GM19240 (cell line): Measurements from ENCODE around the gene GNG7.
"Not testable (repeated sequence)": the region's sequence is repeated elsewhere in the genome, so short reads cannot be mapped to it uniquely, and the experiment has no call there.

ENCODE experiments used
- DNase-seq: peaks from one replicate; pipeline ENCODE4 v3.0.0; 2011; ENCODE audit warnings: low spot score; ENCODE audit not compliant: insufficient read length

The GNG7 gene

DNA sequence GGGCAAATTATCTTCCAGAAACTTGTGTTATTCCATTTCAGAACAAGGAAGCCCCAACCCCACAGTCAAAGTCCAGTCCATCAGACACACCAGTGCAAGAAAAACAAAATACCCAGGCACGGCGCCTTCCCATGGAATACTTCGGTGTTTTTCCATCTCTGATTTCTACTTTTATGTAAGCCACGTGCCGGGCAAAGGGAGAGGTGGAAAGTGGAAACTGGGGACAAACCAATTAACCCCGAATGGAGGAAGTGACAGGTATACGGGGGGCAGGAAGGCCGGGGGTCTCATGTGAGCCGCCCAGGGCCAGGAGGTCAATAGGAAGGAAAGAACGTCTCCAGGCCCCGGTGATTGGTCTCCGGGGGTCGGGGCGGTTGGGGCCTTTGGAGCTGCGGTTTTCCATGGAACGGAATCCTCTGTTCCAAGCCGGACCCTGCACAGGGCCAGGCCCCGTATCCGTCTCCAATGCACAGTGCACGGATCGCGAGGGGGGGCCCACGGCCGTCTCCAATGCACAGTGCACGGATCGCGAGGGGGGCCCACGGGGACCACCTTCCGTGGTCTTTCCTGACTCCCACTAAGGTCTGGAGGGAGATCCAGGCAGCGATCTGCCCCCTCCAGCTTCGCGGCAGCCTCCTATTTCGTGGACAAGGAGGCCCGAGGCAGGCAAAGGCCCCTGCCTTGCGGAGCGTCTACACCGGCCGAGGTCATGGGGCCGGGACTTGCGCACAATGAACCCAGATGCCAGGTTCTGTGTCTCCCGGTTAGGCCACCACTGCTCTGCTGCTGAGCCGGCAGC lies 146.9 kb downstream of the GNG7 start:
- no peak for DNase-seq

DNA sequence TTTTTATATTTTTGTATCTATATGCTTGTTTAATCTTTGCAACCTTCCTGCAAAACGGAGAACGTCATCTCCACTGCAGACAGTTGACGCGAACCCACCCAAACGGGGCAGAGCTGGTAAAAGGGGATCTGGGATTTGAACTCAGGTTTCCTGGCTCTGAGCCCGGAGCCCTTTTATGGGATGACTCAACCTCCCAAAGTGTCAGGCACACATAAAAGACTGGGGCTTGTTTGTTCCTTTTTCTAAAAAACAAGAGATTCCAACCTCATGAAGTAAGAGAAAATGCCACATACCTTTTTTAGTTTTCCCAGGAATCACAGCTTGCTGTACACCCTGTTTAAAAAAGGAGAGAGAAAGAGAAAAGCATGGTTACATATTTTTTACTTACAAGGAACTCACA lies 147.6 kb downstream of the GNG7 start:
- no peak for DNase-seq

DNA sequence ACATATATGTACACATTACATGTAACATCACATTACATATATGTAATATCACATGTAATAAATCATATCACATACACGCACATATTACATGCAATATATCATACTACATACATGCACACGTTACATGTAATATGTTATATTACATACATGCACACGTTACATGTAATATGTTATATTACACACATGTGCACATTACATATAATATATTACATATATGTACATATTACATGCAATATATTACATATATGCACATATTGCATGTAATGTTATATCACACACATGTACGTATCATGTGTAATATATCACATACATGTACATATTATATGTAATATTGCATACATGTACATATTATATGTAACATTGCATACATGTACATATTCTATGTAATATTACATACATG lies 149.0 kb downstream of the GNG7 start:
- DNase-seq, result no peak

DNA sequence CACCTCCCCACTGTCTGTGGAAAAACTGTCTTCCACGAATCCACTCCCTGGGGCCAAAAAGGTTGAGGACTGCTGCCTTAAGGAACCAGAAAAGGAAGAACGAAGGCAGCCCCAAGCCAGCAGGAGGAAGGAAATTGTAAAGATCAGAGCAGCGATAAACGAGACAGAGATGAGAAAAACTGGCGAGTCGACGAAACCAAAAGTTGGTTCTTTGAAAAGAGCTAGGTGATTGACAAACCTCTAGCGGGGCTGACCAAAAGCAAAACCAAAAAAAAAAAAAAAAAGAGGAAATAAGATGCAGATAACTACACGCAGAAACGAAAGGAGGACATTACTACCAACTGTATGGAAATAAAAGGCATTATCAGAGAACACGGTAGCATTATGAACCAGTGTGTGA lies 149.6 kb downstream of the GNG7 start:
- DNase-seq, result peak; percentile 87

DNA sequence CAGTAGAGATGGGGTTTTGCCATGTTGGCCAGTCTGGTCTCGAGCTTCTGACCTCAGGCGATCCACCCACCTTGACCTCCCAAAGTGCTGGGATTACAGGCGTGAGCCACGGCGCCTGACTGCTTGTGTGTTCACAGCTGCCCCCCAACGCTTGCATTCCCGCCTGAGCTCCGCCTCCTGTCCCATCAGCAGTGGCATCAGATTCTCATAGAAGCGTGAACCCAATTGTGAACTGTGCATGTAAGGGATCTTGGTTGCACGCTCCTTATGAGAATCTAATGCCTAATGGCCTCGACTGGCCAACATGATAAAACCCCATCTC lies 150.7 kb downstream of the GNG7 start:
- no peak for DNase-seq

DNA sequence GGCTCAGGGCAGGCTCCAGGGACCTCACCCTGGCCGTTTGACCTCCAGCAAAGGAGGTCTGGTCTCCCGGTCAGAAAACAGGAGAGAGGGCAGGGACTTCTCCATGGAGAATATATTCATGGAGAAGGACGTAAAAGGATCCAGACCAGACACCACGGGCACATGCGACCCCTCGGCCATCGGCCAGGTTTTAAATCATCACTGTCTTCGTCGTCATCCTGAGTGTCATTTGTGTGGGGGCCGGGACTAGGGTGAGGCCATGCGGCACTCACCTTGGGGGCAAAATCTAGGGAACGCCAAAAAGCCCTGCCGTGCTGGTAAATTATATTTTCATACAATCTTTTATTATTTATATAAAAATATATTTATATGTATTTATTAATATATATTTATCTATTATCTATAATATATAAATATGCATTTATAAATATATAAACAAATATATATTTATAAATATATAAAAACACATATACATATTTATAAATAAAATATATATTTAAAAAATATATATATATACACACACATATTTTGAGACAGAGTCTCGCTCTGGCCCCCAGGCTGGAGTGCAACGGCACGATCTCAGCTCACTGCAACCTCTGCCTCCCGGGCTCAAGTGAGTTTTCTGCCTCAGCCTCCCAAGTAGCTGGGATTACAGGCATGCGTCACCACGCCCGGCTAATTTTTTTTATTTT lies 151.2 kb downstream of the GNG7 start:
- DNase-seq, result no peak

DNA sequence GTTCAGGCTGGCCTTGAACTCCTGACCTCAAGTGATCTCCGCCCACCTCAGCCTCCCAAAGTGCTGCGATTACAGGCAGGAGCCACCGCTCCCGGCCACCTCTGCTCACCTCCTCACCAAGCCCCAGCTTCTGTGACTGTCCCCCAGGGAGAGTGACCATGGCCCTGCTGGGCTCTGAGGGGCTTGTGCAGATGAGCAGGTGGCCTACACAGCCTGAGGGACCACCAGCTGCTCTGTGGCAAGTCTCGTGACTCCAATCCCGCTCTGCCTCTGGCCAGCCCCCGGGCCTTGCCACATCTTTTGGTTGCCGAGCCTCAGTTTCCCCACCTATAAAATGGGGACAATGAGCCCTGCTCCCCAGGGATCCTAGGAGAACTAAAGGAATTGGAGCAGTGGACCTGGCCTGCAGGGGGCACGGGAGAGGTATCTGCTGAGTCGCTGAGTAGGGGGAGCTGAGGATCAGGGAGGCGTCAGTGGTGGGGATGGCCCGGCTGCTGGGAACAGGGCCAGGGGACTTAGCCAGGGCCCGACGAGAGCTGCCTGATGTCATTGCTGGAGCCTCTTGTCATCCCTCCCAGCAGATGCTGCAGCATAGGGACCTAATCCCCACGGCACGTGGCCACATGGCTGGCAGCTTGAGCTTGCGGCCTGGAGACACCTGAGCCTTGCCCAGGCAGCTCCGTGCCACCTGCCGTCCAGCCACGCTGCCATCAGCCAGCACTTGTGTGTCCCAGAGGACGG lies 151.9 kb downstream of the GNG7 start:
- no peak for DNase-seq

DNA sequence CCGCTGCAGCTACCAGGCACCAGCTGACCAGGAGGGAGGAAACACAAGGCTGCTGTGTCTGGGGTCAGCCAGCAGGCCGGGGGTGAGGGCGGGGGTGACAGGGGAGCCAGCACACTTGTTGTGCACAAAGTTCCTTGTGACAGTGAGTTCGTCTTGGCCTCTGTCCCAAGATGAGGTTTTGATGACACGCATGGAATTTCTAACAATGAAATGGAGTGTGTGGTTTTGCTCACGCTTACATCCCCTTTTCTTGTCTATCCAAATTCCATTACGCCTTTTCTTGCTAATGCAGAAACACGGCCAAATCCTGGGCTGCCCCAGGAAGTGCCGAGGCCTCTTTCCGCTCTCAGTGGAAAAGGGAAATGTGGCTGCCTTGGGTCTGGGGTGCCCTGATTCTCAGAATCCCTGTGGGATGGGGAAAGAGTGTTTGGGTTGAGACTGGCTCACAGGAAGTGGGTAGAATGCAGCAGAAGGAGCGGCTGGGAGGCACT lies 152.7 kb downstream of the GNG7 start:
- DNase-seq, result no peak

DNA sequence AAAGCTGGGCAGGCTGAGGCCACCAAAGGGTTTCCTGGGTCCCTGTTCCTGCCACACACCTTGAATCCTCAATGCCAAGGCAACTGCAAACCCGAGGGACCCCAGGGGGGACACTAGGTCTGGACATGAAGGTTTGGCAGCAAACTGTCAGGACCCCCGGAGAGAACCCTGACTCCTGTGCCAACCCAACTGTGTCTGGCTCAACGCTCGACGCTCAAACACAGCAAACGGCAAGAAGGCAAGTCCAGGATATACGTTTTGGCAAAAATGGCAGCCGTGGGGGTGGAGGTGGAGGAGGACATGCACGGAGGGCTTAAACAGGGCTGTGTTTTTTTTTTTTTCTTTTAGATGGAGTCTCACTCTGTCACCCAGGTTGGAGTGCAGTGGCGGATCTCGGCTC lies 153.5 kb downstream of the GNG7 start:
- no peak for DNase-seq

DNA sequence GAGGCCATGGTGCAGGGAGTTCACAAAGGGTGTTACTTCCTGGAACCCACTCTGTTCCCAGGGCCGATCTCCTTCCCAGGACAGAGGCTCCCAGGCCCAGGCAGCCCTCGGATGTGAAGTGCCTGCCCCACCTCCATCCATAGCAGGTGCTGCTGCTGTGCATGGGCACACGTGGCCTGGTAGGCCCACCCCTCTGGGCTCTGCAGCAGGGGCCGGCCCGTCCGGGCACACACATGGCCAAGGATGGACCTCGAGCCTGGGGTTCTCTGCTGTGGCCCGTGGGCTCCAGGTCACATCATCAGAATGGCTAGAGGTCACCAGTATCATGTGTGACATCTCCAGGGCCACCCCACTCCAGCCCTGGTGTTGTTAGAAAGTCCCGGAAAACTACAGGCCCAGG lies 154.8 kb downstream of the GNG7 start:
- no peak for DNase-seq

DNA sequence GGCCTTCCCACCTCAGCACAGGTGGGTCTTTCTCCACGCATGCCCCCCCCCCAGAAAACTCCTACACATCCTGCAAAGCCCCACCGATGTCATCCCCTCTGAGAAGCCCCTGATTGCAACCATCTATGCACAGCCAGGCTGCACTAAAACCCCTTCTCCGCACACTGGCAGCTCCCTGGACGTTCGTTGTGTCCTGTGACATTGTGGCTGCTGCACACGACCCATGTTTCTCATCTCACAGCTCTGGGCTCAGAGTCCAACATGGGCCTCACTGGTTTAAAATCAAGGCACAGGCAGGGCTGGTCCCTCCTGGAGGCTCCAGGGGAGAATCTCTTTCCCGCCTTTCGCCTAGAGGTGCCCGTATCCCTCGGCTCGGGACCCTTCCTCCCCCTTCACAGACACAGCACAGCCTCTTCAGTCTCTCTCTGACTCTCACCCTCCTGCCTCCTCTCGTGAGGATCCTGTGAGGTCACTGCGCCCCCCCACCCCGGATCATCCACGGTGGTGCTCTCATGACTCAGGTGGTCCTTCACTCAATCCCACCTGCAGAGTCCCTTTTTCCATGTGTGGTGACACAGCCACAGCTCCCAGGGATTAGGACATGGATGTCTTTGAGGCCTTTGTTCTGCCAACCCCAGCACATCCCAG lies 155.3 kb downstream of the GNG7 start:
- no peak for DNase-seq

DNA sequence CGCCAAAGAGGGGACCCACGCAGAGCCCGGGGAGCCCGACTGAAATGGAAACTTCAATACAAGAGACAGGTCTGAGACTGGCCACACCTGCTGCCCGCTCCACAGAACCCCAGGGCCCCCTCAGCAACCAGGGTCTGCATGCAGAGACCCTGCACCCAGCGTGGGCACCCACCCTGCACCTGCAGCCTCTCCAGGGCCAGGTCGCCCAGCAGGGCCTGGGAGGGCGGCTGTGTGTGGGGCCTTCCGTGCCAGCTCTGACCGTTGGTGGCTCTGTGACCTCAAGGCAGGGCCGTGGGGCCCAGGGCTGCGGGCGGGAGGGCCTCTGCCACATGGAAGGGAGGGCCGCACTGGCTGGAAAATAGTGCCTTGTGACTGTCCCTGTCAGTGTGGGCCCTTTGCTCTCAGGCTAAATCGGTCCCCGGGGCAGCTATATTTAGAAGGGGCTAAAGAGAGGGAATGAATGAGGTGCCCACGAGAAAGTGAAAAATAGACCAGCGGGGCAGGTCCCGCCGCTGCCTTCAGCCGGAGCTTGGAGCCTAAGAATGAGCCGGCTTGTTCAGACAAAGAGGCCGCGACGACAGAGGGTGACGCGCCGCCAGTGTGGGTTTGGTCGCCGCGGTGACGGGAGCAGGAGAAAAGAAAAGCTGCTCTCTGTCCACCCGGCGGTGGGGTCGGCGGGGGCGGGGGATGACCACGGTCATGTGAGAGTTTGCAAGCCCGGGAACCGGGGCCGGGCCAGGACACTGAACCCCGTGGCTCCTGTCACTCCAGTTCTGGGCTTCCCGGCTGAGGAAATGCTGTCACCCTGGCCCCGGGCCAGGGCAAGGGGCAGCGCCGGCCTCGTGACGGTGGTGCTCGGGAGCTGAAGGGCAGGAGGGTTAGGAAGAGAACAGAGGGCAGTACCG lies 156.1 kb downstream of the GNG7 start:
- no peak for DNase-seq

DNA sequence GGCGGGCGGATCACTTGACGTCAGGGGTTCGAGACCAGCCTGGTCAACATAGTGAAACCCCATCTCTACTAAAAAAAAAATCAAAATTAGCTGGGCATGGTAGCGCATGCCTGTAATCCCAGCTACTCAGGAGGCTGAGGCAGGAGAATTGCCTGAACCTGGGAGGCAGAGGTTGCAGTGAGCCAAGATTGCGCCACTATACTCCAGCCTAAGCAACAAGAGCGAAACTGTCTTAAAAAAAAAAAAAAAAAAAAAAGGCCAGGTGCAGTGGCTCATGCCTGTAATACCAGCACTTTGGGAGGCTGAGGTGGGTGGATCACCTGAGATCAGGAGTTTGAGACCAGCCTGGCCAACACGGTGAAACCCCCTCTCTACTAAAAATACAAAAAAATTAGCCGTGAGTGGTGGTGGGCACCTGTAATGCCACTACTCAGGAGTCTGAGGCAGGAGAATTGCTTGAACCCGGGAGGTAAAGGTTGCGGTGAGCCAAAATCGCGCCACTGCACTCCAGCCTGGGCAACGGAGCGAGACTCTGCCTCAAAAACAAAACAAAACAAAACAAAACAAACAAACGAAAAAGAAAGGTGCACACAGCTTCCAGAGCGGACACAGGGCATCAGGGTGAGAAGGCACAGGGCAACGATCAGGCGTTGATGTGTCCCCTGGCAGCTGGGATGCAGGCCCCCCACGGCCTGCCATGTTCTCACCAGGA lies 156.9 kb downstream of the GNG7 start:
- DNase-seq, result not testable (repeated sequence)

DNA sequence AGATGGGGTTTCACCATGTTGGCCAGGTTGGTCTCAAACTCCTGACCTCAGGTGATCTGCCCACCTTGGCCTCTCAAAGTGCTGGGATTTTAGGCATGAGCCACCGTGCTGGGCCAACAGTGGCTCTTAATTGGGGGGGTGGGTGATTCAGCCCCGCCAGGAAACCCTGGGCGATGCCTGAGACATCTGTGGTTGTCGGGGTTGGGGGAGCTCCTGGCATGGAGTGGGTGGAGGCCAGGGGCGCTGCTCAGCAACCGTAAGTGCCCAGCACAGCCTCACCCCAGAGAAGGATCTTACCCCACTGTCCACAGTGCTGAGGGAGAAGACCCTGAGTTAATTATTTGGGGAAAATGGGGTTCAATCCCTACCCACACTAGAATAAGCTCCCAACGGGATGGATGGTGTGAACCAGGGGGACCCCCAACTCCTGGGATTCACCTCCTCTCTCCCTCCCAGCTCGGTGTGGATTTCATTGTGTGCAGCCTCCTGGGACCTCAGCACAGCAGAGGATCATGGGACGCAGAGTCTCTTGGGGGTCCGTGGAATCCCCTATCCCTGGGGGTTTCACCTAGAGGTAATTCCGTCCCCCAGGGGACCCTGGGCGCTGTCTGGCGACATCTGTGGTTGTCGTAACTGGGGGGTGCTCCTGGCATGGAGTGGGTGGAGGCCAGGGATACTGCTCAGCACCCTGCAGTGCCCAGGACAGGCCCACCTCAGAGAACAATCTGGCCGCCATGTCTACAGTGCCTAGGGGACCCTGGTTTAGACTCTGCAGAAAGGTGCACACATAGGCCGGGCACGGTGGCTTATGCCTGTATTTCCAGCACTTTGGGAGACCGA lies 157.7 kb downstream of the GNG7 start:
- DNase-seq, result no peak

DNA sequence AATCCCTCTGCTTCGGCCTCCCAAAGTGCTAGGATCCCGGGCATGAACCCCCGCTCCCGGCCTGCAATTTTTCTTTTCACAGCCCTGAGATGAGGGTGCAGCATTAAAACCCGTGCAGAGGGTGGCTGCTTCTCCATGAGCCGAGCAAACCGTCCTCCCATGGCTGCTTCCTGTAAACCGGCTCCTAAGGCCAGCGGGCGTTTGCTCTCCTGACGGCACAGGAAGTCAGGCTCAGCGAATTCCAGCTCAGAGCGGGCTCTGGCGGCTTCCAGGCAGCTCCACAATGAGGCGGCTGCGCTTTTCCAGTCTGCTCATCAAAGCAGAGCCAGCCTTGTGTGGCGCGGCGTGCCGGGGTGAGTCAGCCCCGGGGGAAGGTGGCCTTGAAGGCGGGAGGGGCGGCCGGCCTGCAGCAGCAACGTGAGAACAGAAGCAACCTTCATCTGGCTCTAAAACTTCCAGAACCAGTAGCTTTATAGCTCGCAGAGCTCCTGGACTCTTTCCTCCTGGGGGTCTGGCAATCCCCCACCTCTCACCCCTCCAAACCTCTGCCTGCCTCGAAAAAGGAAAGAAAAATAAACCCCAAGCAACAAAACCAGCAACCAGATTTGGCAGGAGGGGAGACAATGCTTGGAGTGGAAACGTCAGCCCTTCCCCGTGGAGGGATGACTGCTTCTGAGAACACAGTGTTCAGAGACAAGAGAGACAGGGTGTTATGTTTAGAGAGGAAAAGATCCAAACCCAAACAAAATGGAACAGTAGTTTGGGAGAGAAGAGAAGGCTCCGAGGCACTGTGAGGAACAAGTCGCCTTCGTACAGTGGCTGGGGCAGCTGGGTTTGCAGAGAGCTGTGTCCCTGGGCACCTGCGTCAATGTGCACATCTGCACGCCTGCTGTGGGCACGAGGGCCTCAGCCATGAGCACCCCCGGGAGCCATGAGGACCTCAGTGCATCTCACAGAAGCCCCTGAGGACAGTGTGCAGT lies 158.7 kb downstream of the GNG7 start:
- peak; percentile 29 for DNase-seq

DNA sequence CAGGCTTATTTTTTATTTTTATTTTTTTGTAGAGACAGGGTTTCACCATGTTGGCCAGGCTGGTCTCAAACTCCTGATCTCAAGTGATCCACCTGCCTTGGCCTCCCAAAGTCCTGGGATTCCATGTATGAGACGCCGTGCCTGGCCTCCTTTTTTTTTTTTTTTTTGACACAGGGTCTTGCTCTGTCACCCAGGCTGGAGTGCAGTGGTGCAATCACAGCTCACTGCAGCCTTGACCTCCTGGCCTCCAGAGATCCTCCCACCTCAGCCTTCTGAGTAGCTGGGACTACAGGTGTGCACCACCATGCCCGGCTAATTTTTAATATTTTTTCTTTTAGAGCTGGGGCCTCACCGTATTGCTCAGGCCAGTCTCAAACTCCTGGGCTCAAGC lies 159.4 kb downstream of the GNG7 start:
- not testable (repeated sequence) for DNase-seq

DNA sequence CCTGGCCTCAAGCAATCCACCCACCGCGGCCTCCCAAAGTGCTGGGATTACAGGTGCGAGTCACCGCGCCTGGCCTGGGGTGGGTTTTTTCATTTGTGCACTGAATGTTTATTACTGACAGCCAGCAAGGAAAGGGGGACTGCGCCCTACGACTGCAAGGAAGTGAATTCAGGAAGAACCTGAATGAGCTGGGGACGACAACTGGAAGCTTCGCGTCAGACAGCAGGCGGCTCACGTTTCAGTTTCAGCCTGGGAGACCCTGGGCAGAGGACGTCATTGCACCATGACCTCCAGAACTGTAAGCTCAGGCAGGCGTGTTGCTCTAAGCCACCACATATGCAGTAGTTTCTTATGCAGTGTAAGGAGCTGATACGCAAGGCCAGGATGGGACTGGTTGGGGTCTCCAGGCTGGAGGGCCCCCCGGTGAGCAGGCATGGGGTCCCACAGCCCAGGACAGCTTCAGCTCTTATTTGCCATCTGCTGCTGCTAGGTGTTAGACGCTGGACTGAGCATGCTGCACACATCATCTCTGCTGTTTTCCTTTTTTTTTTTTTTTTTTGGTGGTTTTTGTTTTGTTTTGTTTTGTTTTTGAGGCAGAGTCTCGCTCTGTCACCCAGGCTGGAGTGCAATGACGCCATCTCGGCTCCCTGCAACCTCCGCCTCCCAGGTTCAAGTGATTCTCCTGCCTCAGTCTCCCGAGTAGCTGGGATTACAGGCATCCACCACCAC lies 160.0 kb downstream of the GNG7 start:
- no peak for DNase-seq
